WI38 (cell line): ENCODE measurements around the gene DCLK1.

Source experiments
- H3K4me3 ChIP-seq: 2 replicates; pipeline ENCODE4 v1.5.1; 2011; ENCODE audit warnings: low read depth, mild to moderate bottlenecking, control low read depth, low read length
- CTCF ChIP-seq: IDR thresholded peaks from 2 replicates; pipeline ENCODE4 v1.5.1; 2012; ENCODE audit warnings: low read depth, mild to moderate bottlenecking, control low read depth, low read length

DCLK1 gene

GRCh38 chr13:35766663-35767062 lies 364.5 kb downstream of the DCLK1 start:
- no peak overlapping the region for H3K4me3 ChIP-seq
- TF ChIP-seq CTCF, result no peak

- no peak for TF ChIP-seq CTCF
- H3K4me3 ChIP-seq, result no peak overlapping the region
Measured at GRCh38 chr13:35765941-35766340, 365.2 kb downstream of the DCLK1 start.

GRCh38 chr13:35765366-35765765 lies 365.8 kb downstream of the DCLK1 start:
- no peak for TF ChIP-seq CTCF
- no peak overlapping the region for H3K4me3 ChIP-seq

- H3K4me3 ChIP-seq, result no peak overlapping the region
- TF ChIP-seq CTCF, result no peak
Measured at GRCh38 chr13:35764326-35765015, 366.7 kb downstream of the DCLK1 start.

- TF ChIP-seq CTCF, result no peak
- no peak overlapping the region for H3K4me3 ChIP-seq
Measured at GRCh38 chr13:35763782-35764123, 367.4 kb downstream of the DCLK1 start.

GRCh38 chr13:35763060-35763781 lies 368.0 kb downstream of the DCLK1 start:
- no peak overlapping the region for H3K4me3 ChIP-seq
- no peak for TF ChIP-seq CTCF

- TF ChIP-seq CTCF, result no peak
- H3K4me3 ChIP-seq, result no peak overlapping the region
Measured at GRCh38 chr13:35761440-35762252, 369.5 kb downstream of the DCLK1 start.
